ENCODE data around the gene MAP3K9. TPM values are rescaled to one million over a fixed set of nuclear protein-coding genes. Genes with fewer than 3 reads are reported as not detected.

Gene MAP3K9
- total RNA-seq, 1 donor from 2014 or later = 10.1 TPM

- DNase-seq (no peak), ATAC-seq (ENCODE audit: low read depth) (no peak)
- intact Hi-C loops (cut with micrococcal nuclease) = no loop called here
- H3K27me3 Mint-ChIP-seq = no peaks in the 10 kb centered on the region
- H3K36me3 Mint-ChIP-seq (ENCODE audit: low read depth) = peaks cover 58% of the 10 kb centered on the region
- ChIA-PET CTCF (no interaction called here), POLR2A (no interaction called here)
- no peak overlapping the region for H3K27ac Mint-ChIP-seq
- peaks cover 13% of the 10 kb centered on the region for H3K4me1 Mint-ChIP-seq
- H3K9me3 Mint-ChIP-seq = no peaks in the 10 kb centered on the region
- no peak overlapping the region for H3K4me3 Mint-ChIP-seq
- no peak for TF ChIP-seq CTCF (IDR thresholded peaks at IDR 0.05)
Observed at GRCh38 chr14:70730393-70730792, 78.9 kb downstream of the MAP3K9 start.

GRCh38 chr14:70726651-70727375 is 82.5 kb downstream of the MAP3K9 start:
- no peak for TF ChIP-seq CTCF (IDR thresholded peaks at IDR 0.05)
- H3K36me3 Mint-ChIP-seq (ENCODE audit: low read depth) = peaks cover 30% of the 10 kb centered on the region
- H3K9me3 Mint-ChIP-seq = no peaks in the 10 kb centered on the region
- ChIA-PET CTCF (no interaction called here), POLR2A (interaction anchor here (0.6 kb wide), 1 partner anchor 113 kb away, joined by 3 read pairs; no protein-coding TSS in a partner anchor)
- H3K4me1 Mint-ChIP-seq = peaks cover 13% of the 10 kb centered on the region
- DNase-seq (no peak), ATAC-seq (ENCODE audit: low read depth) (peak; percentile 25)
- intact Hi-C loops (cut with micrococcal nuclease) = no loop called here
- H3K4me3 Mint-ChIP-seq = no peak overlapping the region
- no peak overlapping the region for H3K27ac Mint-ChIP-seq
- no peaks in the 10 kb centered on the region for H3K27me3 Mint-ChIP-seq

- CTCF ChIA-PET = no interaction called here
- H3K27me3 Mint-ChIP-seq = no peaks in the 10 kb centered on the region
- H3K36me3 Mint-ChIP-seq (ENCODE audit: low read depth) = peaks cover 16% of the 10 kb centered on the region
- no peak for TF ChIP-seq CTCF (IDR thresholded peaks at IDR 0.05)
- intact Hi-C loops (cut with micrococcal nuclease) = no loop called here
- DNase-seq (no peak), ATAC-seq (ENCODE audit: low read depth) (no peak)
- H3K9me3 Mint-ChIP-seq = no peaks in the 10 kb centered on the region
- H3K27ac Mint-ChIP-seq = no peak overlapping the region
- H3K4me3 Mint-ChIP-seq = no peak overlapping the region
- peaks cover 13% of the 10 kb centered on the region for H3K4me1 Mint-ChIP-seq
- POLR2A ChIA-PET = no interaction called here
Observed at GRCh38 chr14:70724944-70725343, 84.4 kb downstream of the MAP3K9 start.

- ChIA-PET POLR2A (no interaction called here), CTCF (no interaction called here)
- DNase-seq (no peak), ATAC-seq (ENCODE audit: low read depth) (no peak)
- intact Hi-C loops (cut with micrococcal nuclease) = no loop called here
- peaks cover 13% of the 10 kb centered on the region for H3K4me1 Mint-ChIP-seq
- no peaks in the 10 kb centered on the region for H3K27me3 Mint-ChIP-seq
- no peak for TF ChIP-seq CTCF (IDR thresholded peaks at IDR 0.05)
- no peak overlapping the region for H3K4me3 Mint-ChIP-seq
- no peaks in the 10 kb centered on the region for H3K9me3 Mint-ChIP-seq
- H3K27ac Mint-ChIP-seq = no peak overlapping the region
- H3K36me3 Mint-ChIP-seq (ENCODE audit: low read depth) = peaks cover 8% of the 10 kb centered on the region
Observed at GRCh38 chr14:70724110-70724509, 85.2 kb downstream of the MAP3K9 start.

GRCh38 chr14:70723276-70723675 is 86.0 kb downstream of the MAP3K9 start:
- no peak overlapping the region for H3K27ac Mint-ChIP-seq
- H3K27me3 Mint-ChIP-seq = no peaks in the 10 kb centered on the region
- no peak for ATAC-seq (ENCODE audit: low read depth)
- H3K36me3 Mint-ChIP-seq (ENCODE audit: low read depth) = peaks cover 2% of the 10 kb centered on the region
- intact Hi-C loops (cut with micrococcal nuclease) = no loop called here
- no peak overlapping the region for H3K4me3 Mint-ChIP-seq
- ChIA-PET CTCF (interaction anchor here (0.9 kb wide), 1 partner anchor 10 kb away, joined by 3 read pairs; no protein-coding TSS in a partner anchor), POLR2A (no interaction called here)
- no peak for TF ChIP-seq CTCF (IDR thresholded peaks at IDR 0.05)
- DNase-seq = no peak
- H3K4me1 Mint-ChIP-seq = peaks cover 13% of the 10 kb centered on the region
- H3K9me3 Mint-ChIP-seq = no peaks in the 10 kb centered on the region

Measured in activated B cell treated with CpG ODN at 0.5 μM for 24 hours (primary cell).